Measurements from ENCODE around the gene CLEC4F. TPM values are rescaled to one million over a fixed set of nuclear protein-coding genes. Genes with fewer than 3 reads are reported as not detected.

The CLEC4F gene
- total and polyA plus RNA-seq, 2 of the 13 experiments (the other 11 are each of a cell fraction or from before 2014, with no cell fraction given) = 0.12 to 0.13 TPM

DNA sequence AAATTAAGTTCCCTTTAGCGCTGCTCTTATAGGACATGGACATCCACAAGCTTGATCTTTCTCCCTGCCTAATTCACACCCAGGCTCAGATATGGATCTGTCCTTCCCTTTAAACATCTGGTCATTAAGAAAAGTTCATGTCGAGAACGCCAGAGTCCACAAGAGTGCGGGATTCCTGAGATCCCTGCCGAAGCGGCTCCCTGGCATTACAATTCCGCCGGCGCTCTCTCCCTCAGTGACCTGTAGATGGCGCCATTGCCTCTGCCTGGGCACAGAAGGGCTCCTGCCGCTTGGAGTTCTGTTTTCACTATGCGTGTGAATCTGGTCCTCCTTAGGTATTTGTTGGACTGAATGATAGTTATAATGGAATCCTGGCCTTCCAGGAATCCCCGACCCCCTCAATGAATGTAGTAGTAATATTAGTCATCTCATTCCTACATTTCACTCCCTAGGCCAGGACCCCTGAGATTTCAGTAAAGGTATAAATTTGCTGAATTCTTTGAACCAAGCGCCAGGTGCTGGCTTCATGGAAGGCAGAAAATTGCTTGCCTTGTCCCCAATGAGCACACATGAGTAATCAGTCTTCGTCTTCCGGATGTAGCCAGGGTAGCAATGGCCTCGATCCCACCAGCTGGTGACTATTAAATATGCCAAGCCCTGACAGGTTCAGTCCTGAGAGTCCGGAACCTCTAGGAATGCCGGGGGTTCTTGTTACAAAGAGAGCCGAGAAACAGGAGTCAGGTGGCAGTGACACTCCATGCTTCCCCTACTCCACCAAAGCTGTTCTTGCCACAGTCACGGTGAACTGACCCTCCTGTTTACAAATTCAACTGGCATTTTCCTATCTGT is 41.6 kb upstream of the CLEC4F start (continued):
- TF ChIP-seq NR3C1 (CRISPR knock-in tag; IDR thresholded peaks at IDR 0.05) (no peak), ZNF576 (CRISPR knock-in tag; IDR thresholded peaks at IDR 0.05) (no peak), SMAD9 (CRISPR knock-in tag; IDR thresholded peaks at IDR 0.05) (no peak), SRF (IDR thresholded peaks at IDR 0.05; ENCODE audit: low read depth, low read length) (no peak), SOX13 (IDR thresholded peaks at IDR 0.05) (no peak), SOX13 (CRISPR knock-in tag; conservative IDR thresholded peaks at IDR 0.05 in 1 of 2, IDR thresholded peaks at IDR 0.05 in 1 of 2) (0 out of 4 replicates have a peak, but pooled peaks of 1 of the 2 experiments have one; percentile 22), ZNF552 (CRISPR knock-in tag; IDR thresholded peaks at IDR 0.05; ENCODE audit: borderline replicate concordance) (no peak), POGK (CRISPR knock-in tag; conservative IDR thresholded peaks at IDR 0.05) (0 out of 2 replicates have a peak, but pooled peaks have one; percentile 36), SUZ12 (IDR thresholded peaks at IDR 0.05; ENCODE audit: low read depth, low read length) (no peak), SMC3 (IDR thresholded peaks at IDR 0.05; ENCODE audit: low read length) (peak; percentile 74), ZNF235 (CRISPR knock-in tag; IDR thresholded peaks at IDR 0.05; ENCODE audit: borderline replicate concordance) (no peak), YEATS2 (CRISPR knock-in tag; IDR thresholded peaks at IDR 0.05; ENCODE audit: borderline replicate concordance) (peak; percentile 45; the same call in 1 of the 2 replicates)
- TF ChIP-seq, protein P1, sequence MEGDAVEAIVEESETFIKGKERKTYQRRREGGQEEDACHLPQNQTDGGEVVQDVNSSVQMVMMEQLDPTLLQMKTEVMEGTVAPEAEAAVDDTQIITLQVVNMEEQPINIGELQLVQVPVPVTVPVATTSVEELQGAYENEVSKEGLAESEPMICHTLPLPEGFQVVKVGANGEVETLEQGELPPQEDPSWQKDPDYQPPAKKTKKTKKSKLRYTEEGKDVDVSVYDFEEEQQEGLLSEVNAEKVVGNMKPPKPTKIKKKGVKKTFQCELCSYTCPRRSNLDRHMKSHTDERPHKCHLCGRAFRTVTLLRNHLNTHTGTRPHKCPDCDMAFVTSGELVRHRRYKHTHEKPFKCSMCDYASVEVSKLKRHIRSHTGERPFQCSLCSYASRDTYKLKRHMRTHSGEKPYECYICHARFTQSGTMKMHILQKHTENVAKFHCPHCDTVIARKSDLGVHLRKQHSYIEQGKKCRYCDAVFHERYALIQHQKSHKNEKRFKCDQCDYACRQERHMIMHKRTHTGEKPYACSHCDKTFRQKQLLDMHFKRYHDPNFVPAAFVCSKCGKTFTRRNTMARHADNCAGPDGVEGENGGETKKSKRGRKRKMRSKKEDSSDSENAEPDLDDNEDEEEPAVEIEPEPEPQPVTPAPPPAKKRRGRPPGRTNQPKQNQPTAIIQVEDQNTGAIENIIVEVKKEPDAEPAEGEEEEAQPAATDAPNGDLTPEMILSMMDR (CRISPR knock-in tag; IDR thresholded peaks at IDR 0.05) = peak; percentile 97
- TF ChIP-seq, protein P2, sequence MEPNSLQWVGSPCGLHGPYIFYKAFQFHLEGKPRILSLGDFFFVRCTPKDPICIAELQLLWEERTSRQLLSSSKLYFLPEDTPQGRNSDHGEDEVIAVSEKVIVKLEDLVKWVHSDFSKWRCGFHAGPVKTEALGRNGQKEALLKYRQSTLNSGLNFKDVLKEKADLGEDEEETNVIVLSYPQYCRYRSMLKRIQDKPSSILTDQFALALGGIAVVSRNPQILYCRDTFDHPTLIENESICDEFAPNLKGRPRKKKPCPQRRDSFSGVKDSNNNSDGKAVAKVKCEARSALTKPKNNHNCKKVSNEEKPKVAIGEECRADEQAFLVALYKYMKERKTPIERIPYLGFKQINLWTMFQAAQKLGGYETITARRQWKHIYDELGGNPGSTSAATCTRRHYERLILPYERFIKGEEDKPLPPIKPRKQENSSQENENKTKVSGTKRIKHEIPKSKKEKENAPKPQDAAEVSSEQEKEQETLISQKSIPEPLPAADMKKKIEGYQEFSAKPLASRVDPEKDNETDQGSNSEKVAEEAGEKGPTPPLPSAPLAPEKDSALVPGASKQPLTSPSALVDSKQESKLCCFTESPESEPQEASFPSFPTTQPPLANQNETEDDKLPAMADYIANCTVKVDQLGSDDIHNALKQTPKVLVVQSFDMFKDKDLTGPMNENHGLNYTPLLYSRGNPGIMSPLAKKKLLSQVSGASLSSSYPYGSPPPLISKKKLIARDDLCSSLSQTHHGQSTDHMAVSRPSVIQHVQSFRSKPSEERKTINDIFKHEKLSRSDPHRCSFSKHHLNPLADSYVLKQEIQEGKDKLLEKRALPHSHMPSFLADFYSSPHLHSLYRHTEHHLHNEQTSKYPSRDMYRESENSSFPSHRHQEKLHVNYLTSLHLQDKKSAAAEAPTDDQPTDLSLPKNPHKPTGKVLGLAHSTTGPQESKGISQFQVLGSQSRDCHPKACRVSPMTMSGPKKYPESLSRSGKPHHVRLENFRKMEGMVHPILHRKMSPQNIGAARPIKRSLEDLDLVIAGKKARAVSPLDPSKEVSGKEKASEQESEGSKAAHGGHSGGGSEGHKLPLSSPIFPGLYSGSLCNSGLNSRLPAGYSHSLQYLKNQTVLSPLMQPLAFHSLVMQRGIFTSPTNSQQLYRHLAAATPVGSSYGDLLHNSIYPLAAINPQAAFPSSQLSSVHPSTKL (CRISPR knock-in tag; IDR thresholded peaks at IDR 0.05) = peak; percentile 32; the same call in 1 of the 2 replicates
- TF ChIP-seq, protein P3, sequence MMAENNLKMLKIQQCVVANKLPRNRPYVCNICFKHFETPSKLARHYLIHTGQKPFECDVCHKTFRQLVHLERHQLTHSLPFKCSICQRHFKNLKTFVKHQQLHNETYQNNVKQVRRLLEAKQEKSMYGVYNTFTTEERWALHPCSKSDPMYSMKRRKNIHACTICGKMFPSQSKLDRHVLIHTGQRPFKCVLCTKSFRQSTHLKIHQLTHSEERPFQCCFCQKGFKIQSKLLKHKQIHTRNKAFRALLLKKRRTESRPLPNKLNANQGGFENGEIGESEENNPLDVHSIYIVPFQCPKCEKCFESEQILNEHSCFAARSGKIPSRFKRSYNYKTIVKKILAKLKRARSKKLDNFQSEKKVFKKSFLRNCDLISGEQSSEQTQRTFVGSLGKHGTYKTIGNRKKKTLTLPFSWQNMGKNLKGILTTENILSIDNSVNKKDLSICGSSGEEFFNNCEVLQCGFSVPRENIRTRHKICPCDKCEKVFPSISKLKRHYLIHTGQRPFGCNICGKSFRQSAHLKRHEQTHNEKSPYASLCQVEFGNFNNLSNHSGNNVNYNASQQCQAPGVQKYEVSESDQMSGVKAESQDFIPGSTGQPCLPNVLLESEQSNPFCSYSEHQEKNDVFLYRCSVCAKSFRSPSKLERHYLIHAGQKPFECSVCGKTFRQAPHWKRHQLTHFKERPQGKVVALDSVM (CRISPR knock-in tag; IDR thresholded peaks at IDR 0.05) = no peak
- TF ChIP-seq, protein P4, sequence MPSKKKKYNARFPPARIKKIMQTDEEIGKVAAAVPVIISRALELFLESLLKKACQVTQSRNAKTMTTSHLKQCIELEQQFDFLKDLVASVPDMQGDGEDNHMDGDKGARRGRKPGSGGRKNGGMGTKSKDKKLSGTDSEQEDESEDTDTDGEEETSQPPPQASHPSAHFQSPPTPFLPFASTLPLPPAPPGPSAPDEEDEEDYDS (CRISPR knock-in tag; IDR thresholded peaks at IDR 0.05) = peak; percentile 45; the same call in 1 of the 2 replicates

Measured in HepG2 (cell line).